ENCODE measurements around the gene CST4. TPM values are rescaled to one million over a fixed set of nuclear protein-coding genes. Genes with fewer than 3 reads are reported as not detected.
"Not testable (repeated sequence)": the region's sequence is repeated elsewhere in the genome, so short reads cannot be mapped to it uniquely, and the experiment has no call there.

CST4 gene
- total RNA-seq, 1 donor from 2014 or later, result not detected

- no peak for DNase-seq (ENCODE audit: low read depth)
- FAIRE-seq, result no peak
- Mint-ChIP-seq H3K4me3 (ENCODE audit: unreplicated experiment) (no peak overlapping the region), H3K36me3 (ENCODE audit: low read depth, unreplicated experiment) (peaks cover 5% of the 10 kb centered on the region), H3K27me3 (ENCODE audit: low read depth, unreplicated experiment) (peaks cover 17% of the 10 kb centered on the region), H3K9me3 (ENCODE audit: unreplicated experiment) (no peaks in the 10 kb centered on the region), H3K4me1 (ENCODE audit: low read depth, unreplicated experiment) (peaks cover 12% of the 10 kb centered on the region), H3K27ac (ENCODE audit: unreplicated experiment) (no peak overlapping the region)
- Histone ChIP-seq H3K79me2 (ENCODE audit: insufficient read depth, low read length) (no peaks in the 10 kb centered on the region), H3K27me3 (ENCODE audit: insufficient read depth, low read length) (no peaks in the 10 kb centered on the region), H3K9me3 (ENCODE audit: insufficient read depth, low read depth, low read length) (no peaks in the 10 kb centered on the region), H3K4me2 (ENCODE audit: low read length) (no peak overlapping the region), H3K36me3 (ENCODE audit: insufficient read depth, low read length) (no peaks in the 10 kb centered on the region), H3K4me3 (ENCODE audit: insufficient read depth, low read depth, low read length) (no peak overlapping the region), H3K27ac (ENCODE audit: low read depth, low read length) (no peak overlapping the region), H3K9ac (ENCODE audit: low read length) (no peak overlapping the region), H3K4me1 (ENCODE audit: insufficient read depth, low read length) (peaks cover 3% of the 10 kb centered on the region), H4K20me1 (ENCODE audit: insufficient read depth, low read length) (no peaks in the 10 kb centered on the region), H2AFZ (ENCODE audit: low read depth, low read length) (no peak overlapping the region)
- TF ChIP-seq CTCF (IDR thresholded peaks at IDR 0.05; ENCODE audit: insufficient read depth, low read depth, low read length) (no peak), EZH2 (IDR thresholded peaks at IDR 0.05; ENCODE audit: insufficient read depth, low read length) (no peak)
These were observed 852 bp downstream of the CST4 start for GRCh38 chr20:23687986-23688385.

GRCh38 chr20:23686046-23686750 lies 2.6 kb downstream of the CST4 start:
- Histone ChIP-seq H3K27me3 (ENCODE audit: insufficient read depth, low read length) (no peaks in the 10 kb centered on the region), H3K9me3 (ENCODE audit: insufficient read depth, low read depth, low read length) (no peaks in the 10 kb centered on the region), H3K4me1 (ENCODE audit: insufficient read depth, low read length) (no peaks in the 10 kb centered on the region), H3K79me2 (ENCODE audit: insufficient read depth, low read length) (no peaks in the 10 kb centered on the region), H3K36me3 (ENCODE audit: insufficient read depth, low read length) (no peaks in the 10 kb centered on the region), H3K9ac (ENCODE audit: low read length) (no peak overlapping the region), H3K4me2 (ENCODE audit: low read length) (no peak overlapping the region), H2AFZ (ENCODE audit: low read depth, low read length) (no peak overlapping the region), H3K4me3 (ENCODE audit: insufficient read depth, low read depth, low read length) (no peak overlapping the region), H3K27ac (ENCODE audit: low read depth, low read length) (no peak overlapping the region), H4K20me1 (ENCODE audit: insufficient read depth, low read length) (no peaks in the 10 kb centered on the region)
- Mint-ChIP-seq H3K4me3 (ENCODE audit: unreplicated experiment) (no peak overlapping the region), H3K9me3 (ENCODE audit: unreplicated experiment) (no peaks in the 10 kb centered on the region), H3K36me3 (ENCODE audit: low read depth, unreplicated experiment) (peaks cover 5% of the 10 kb centered on the region), H3K27me3 (ENCODE audit: low read depth, unreplicated experiment) (peaks cover 24% of the 10 kb centered on the region), H3K27ac (ENCODE audit: unreplicated experiment) (no peak overlapping the region), H3K4me1 (ENCODE audit: low read depth, unreplicated experiment) (peaks cover 2% of the 10 kb centered on the region)
- FAIRE-seq, result no peak
- no peak for DNase-seq (ENCODE audit: low read depth)
- TF ChIP-seq EZH2 (IDR thresholded peaks at IDR 0.05; ENCODE audit: insufficient read depth, low read length) (no peak), CTCF (IDR thresholded peaks at IDR 0.05; ENCODE audit: insufficient read depth, low read depth, low read length) (no peak)

GRCh38 chr20:23685529-23685896 lies 3.3 kb downstream of the CST4 start:
- not testable (repeated sequence) for H3K36me3 Mint-ChIP-seq (ENCODE audit: low read depth, unreplicated experiment); H3K27ac Mint-ChIP-seq (ENCODE audit: unreplicated experiment)

More at GRCh38 chr20:23685529-23685896, 3.3 kb downstream of the CST4 start:
- peaks cover 24% of the 10 kb centered on the region for H3K27me3 Mint-ChIP-seq (ENCODE audit: low read depth, unreplicated experiment)
- not testable (repeated sequence) for H3K9ac ChIP-seq (ENCODE audit: low read length); H3K36me3 ChIP-seq (ENCODE audit: insufficient read depth, low read length); H3K4me2 ChIP-seq (ENCODE audit: low read length); H3K9me3 Mint-ChIP-seq (ENCODE audit: unreplicated experiment); H3K4me1 Mint-ChIP-seq (ENCODE audit: low read depth, unreplicated experiment); H3K27ac ChIP-seq (ENCODE audit: low read depth, low read length); FAIRE-seq; H2AFZ ChIP-seq (ENCODE audit: low read depth, low read length); DNase-seq (ENCODE audit: low read depth); H4K20me1 ChIP-seq (ENCODE audit: insufficient read depth, low read length); H3K4me3 Mint-ChIP-seq (ENCODE audit: unreplicated experiment); H3K79me2 ChIP-seq (ENCODE audit: insufficient read depth, low read length); H3K4me3 ChIP-seq (ENCODE audit: insufficient read depth, low read depth, low read length); H3K4me1 ChIP-seq (ENCODE audit: insufficient read depth, low read length); H3K9me3 ChIP-seq (ENCODE audit: insufficient read depth, low read depth, low read length); H3K27me3 ChIP-seq (ENCODE audit: insufficient read depth, low read length)

All from astrocyte (in vitro differentiated cells and primary cell).